Activated CD4-positive, CD25-positive, alpha-beta regulatory T cell treated with anti-CD3 and anti-CD28 coated beads, Interleukin-2, amount 50 U/mL, for 16 hours (primary cell): ENCODE results near the gene NPSR1.

Experiments
- DNase-seq: peaks from one replicate; pipeline ENCODE4 v3.0.0-alpha.2; 2020; ENCODE audit warnings: low read depth, low spot score

The NPSR1 gene

GRCh38 chr7:34720289-34720688 is 62.3 kb downstream of the NPSR1 start:
- no peak for DNase-seq

- DNase-seq = no peak
Observed at GRCh38 chr7:34723338-34723737, 65.3 kb downstream of the NPSR1 start.

GRCh38 chr7:34723866-34724490 is 66.0 kb downstream of the NPSR1 start:
- DNase-seq = no peak

DNA sequence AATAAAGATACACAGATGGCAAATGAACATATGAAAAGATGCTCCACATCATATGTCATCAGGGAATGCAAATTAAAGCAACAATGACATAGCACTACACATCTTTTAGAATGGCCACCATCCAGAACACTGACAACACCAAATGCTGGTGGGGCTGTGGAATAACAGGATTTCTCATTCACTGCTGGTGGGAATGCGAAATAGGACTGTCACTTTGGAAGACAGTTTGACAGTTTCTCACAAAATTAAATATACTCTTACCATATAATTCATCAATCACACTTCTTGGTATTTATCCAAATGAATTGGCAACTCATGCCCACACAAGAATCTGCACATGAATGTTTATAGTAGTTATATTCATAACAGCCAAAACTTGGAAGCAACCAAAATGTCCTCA is 68.2 kb downstream of the NPSR1 start:
- DNase-seq = no peak

DNA sequence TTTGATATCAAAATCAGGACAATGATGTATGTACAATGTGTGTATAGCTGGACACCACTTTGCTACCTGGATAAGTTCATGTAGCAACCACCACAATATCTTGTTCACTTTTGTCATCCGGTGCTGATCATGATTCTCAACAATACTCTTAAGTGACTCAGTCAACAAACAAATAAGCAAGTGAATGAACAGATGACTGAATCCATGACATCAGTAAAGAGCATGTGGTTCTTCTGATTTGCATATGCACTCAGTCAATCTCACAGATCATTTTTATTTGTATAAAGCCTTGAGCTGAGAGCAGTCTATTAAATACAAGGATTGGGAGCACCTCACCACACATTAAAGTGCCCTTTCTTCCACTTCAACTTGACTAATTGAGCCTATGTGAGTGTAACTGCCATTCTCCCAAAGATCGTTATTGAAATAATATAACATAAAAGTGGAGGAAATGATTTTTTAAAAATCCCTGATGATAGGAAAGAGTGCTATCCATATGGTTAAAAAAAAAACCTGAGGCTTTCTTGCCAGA is 69.5 kb downstream of the NPSR1 start:
- DNase-seq = no peak

DNA sequence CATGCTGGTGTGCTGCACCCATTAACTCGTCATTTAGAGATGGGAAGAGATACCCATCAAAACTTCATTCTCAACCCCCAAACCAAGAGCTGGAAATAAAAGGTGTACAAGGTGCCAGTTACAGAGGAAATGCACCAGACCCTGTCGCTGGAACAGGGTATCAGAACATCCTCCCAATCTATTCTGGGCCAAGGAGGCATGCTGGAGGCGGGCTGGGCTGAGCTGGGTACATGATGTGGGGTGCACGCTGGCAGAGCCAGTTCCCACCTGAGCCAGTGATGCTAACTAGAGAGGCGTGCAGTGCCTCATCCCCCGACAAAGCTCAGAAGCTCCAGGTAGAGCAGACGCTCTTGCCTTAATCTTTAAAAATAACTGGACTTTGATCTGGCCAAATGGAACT is 70.1 kb downstream of the NPSR1 start:
- no peak for DNase-seq

DNA sequence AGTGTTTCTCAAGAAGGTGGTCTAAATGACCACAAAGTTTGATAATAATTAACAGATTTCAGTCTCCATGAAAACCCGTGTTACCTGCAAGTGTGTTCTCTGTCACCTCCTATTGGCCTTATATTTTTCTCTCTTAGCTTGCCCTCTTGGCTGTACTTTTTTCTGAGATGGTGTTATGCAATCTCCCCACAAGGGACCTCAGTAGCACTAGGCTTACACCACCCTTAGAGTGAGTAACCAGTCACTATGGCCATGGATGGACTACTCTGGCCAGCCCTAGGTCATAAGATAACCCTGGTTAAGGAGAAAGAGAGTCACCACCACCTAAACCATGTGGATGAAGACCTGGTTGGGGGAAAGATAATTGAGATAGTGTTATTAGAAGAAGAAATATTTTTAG is 76.8 kb downstream of the NPSR1 start:
- DNase-seq = no peak

DNA sequence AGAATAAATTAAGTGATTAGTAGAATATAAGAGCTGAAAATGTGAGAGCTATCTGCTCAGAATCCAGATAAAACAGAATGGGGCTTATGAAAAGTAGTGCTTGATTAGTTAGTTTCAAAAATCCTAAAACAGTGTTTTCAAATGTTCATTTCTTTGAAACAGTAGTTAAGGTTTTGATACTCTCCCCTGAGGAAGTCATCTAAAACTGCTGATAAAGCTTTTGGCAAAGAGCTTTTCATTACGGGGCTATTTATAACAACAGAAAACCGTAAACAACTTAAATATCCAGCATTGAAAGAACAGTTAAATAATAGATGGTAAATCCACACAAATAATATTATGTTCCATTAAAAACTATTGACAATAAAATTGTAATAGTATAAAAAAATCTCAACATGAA is 77.5 kb downstream of the NPSR1 start:
- DNase-seq = no peak

GRCh38 chr7:34739651-34740300 is 81.8 kb downstream of the NPSR1 start:
- DNase-seq = no peak

GRCh38 chr7:34740840-34741239 is 82.8 kb downstream of the NPSR1 start:
- no peak for DNase-seq

DNA sequence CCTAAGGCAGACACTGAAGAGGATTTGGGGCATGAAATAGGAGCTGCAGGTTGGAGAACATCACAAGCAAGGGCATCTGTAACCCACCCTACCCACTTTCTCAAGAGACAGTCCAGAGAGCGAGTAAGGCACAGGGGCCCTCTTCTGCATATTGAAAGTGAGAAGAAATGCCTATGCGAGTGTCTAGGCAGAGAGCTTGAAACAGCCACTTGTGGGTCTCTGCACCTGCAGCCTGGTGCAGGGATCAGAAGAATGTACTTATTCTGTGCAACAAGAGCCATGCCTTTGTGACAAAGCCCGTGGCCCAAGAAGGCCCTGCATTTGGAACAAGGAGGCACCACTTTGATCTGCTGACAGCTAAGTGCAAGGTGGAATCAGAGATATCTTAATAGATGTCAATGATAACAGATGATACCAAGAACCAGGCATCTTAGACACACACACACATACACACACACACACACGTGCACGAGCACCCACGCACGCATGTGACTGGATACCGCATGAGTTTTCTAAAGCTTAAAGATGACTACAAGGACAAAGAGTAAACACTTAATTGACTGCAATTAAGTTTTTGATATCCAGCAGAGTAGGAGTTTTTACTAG is 89.3 kb downstream of the NPSR1 start:
- no peak for DNase-seq

GRCh38 chr7:34747867-34748727 is 90.1 kb downstream of the NPSR1 start:
- no peak for DNase-seq

GRCh38 chr7:34748728-34749089 is 90.7 kb downstream of the NPSR1 start:
- DNase-seq = no peak

GRCh38 chr7:34749446-34749845 is 91.4 kb downstream of the NPSR1 start:
- no peak for DNase-seq

DNA sequence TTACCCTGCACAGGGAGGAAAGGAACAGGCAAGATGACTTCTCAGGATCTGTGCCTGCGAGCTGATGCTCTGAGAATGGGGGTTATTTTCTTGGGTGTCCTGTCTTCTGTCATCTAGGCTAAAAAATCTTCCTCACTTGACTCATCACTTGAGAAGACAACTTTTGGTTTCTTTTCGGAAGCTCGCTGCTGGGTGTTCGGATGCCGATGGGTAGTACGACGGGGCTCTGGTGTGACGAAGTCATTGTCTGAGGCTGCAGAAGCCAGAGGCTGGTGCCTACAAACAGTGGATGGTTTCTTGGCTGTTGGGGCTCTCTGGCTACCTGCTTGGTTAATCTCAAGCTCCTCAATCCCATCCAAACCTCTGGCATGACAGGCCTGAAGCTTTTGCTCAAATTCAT is 92.2 kb downstream of the NPSR1 start:
- DNase-seq = no peak

- DNase-seq = no peak
Observed at GRCh38 chr7:34750636-34751035, 92.6 kb downstream of the NPSR1 start.

GRCh38 chr7:34751725-34752643 is 94.0 kb downstream of the NPSR1 start:
- DNase-seq = no peak

- no peak for DNase-seq
Observed at GRCh38 chr7:34752929-34753328, 94.9 kb downstream of the NPSR1 start.

- DNase-seq = no peak
Observed at GRCh38 chr7:34755008-34755407, 97.0 kb downstream of the NPSR1 start.

GRCh38 chr7:34756025-34756437 is 98.0 kb downstream of the NPSR1 start:
- no peak for DNase-seq

- no peak for DNase-seq
Observed at GRCh38 chr7:34756691-34757090, 98.7 kb downstream of the NPSR1 start.
